H9 (cell line): ENCODE results near the gene DNAH12. TPM values are rescaled to one million over a fixed set of nuclear protein-coding genes. Genes with fewer than 3 reads are reported as not detected.

Source experiments
- DNase-seq: peaks from one replicate; pipeline ENCODE4 v3.0.0-alpha.2; 2017
- H2AFZ ChIP-seq: one replicate; pipeline ENCODE4 v1.6.1; 2013; ENCODE audit warnings: mild to moderate bottlenecking, low read length, control low read depth, moderate library complexity
- H2AK5ac ChIP-seq: 2 replicates; pipeline ENCODE4 v1.6.1; 2013; ENCODE audit warnings: low read length, control low read depth, mixed read lengths; ENCODE audit not compliant: insufficient read length
- H2BK120ac ChIP-seq: one replicate; pipeline ENCODE4 v1.6.1; 2013; ENCODE audit warnings: low read depth, mild to moderate bottlenecking, low read length, control low read depth, inconsistent platforms; ENCODE audit not compliant: poor library complexity, severe bottlenecking
- H2BK12ac ChIP-seq: 2 replicates; pipeline ENCODE4 v1.6.1; 2013; ENCODE audit warnings: low read length, control low read depth, mixed read lengths, low read depth; ENCODE audit not compliant: insufficient read length
- H2BK15ac ChIP-seq: 2 replicates; pipeline ENCODE4 v1.6.1; 2013; ENCODE audit warnings: low read depth, low read length, control low read depth
- H2BK20ac ChIP-seq: one replicate; pipeline ENCODE4 v1.6.1; 2013; ENCODE audit warnings: low read depth, mild to moderate bottlenecking, low read length, control low read depth, inconsistent platforms; ENCODE audit not compliant: poor library complexity, severe bottlenecking
- H2BK5ac ChIP-seq: 2 replicates; pipeline ENCODE4 v1.6.1; 2013; ENCODE audit warnings: low read length, control low read depth, mixed read lengths; ENCODE audit not compliant: insufficient read length
- H3K14ac ChIP-seq: 2 replicates; pipeline ENCODE4 v1.6.1; 2013; ENCODE audit warnings: low read length, control low read depth; ENCODE audit not compliant: insufficient read depth
- H3K18ac ChIP-seq: 2 replicates; pipeline ENCODE4 v1.6.1; 2013; ENCODE audit warnings: low read depth, mild to moderate bottlenecking, mixed read lengths, low read length, control low read depth; ENCODE audit not compliant: insufficient read length
- H3K23ac ChIP-seq: 2 replicates; pipeline ENCODE4 v1.6.1; 2013; ENCODE audit warnings: low read length, control low read depth, mixed read lengths, low read depth; ENCODE audit not compliant: insufficient read length
- H3K23me2 ChIP-seq: 2 replicates; pipeline ENCODE4 v1.6.1; 2013; ENCODE audit warnings: low read depth, mild to moderate bottlenecking, mixed read lengths, low read length, control low read depth; ENCODE audit not compliant: insufficient read length, poor library complexity, severe bottlenecking
- H3K27ac ChIP-seq: 2 replicates; pipeline ENCODE4 v1.5.1; 2013; ENCODE audit warnings: low read length, control low read depth, mixed read lengths, low read depth; ENCODE audit not compliant: insufficient read length
- H3K27me3 ChIP-seq: 2 replicates; pipeline ENCODE4 v1.6.1; 2013; ENCODE audit warnings: low read length, control low read depth, inconsistent platforms; ENCODE audit not compliant: insufficient read depth
- H3K4ac ChIP-seq: 2 replicates; pipeline ENCODE4 v1.6.1; 2013; ENCODE audit warnings: low read depth, mild to moderate bottlenecking, control low read depth, inconsistent platforms, low read length, moderate library complexity
- H3K4me1 ChIP-seq: 2 replicates; pipeline ENCODE4 v1.6.1; 2013; ENCODE audit warnings: low read length, control low read depth, inconsistent platforms; ENCODE audit not compliant: insufficient read depth
- H3K4me2 ChIP-seq: 2 replicates; pipeline ENCODE4 v1.6.1; 2013; ENCODE audit warnings: low read length, control low read depth, mixed read lengths; ENCODE audit not compliant: insufficient read length, insufficient read depth
- H3K56ac ChIP-seq: 2 replicates; pipeline ENCODE4 v1.6.1; 2013; ENCODE audit warnings: low read depth, mild to moderate bottlenecking, mixed read lengths, low read length, control low read depth; ENCODE audit not compliant: insufficient read length
- H3K79me1 ChIP-seq: 2 replicates; pipeline ENCODE4 v1.6.1; 2013; ENCODE audit warnings: low read depth, mild to moderate bottlenecking, moderate library complexity, low read length, control low read depth, inconsistent platforms; ENCODE audit not compliant: insufficient read depth, poor library complexity, severe bottlenecking
- H3K79me2 ChIP-seq: 2 replicates; pipeline ENCODE4 v1.6.1; 2013; ENCODE audit warnings: low read length, control low read depth, inconsistent platforms; ENCODE audit not compliant: insufficient read depth
- H3K9ac ChIP-seq: 2 replicates; pipeline ENCODE4 v1.6.1; 2013; ENCODE audit warnings: low read length, control low read depth, mixed read lengths; ENCODE audit not compliant: insufficient read length; ENCODE audit errors: extremely low read depth
- H3K9me3 ChIP-seq: one replicate; pipeline ENCODE4 v1.6.1; 2013; ENCODE audit warnings: low read depth, low read length, inconsistent platforms; ENCODE audit not compliant: control insufficient read depth
- H3T11ph ChIP-seq: one replicate; pipeline ENCODE4 v1.6.1; 2013; ENCODE audit warnings: mild to moderate bottlenecking, low read length, control low read depth, inconsistent platforms
- H4K20me1 ChIP-seq: one replicate; pipeline ENCODE4 v1.6.1; 2013; ENCODE audit not compliant: control insufficient read depth, insufficient read length, insufficient read depth
- H4K5ac ChIP-seq: 2 replicates; pipeline ENCODE4 v1.6.1; 2013; ENCODE audit warnings: low read depth, mild to moderate bottlenecking, mixed read lengths, low read length, control low read depth; ENCODE audit not compliant: insufficient read length
- H4K8ac ChIP-seq: replicated peaks from 2 replicates; pipeline ENCODE4 v1.6.1; 2013; ENCODE audit warnings: low read length, control low read depth, mixed read lengths, low read depth; ENCODE audit not compliant: insufficient read length
- H4K91ac ChIP-seq: 2 replicates; pipeline ENCODE4 v1.6.1; 2013; ENCODE audit warnings: low read depth, mild to moderate bottlenecking, moderate library complexity, mixed read lengths, low read length, control low read depth; ENCODE audit not compliant: insufficient read length
- H3K27ac Mint-ChIP-seq, 3 experiments: 2 replicates in 2 of 3; 3 replicates in 1 of 3; pipeline ENCODE4 v1.8.0; 2020 to 2021; ENCODE audit warnings: mixed read lengths in 3 of 3, mild to moderate bottlenecking in 1 of 3, moderate library complexity in 1 of 3
- H3K27me3 Mint-ChIP-seq: 2 replicates; pipeline ENCODE4 v1.8.0; 2021; ENCODE audit warnings: low read depth, mild to moderate bottlenecking, moderate library complexity, mixed read lengths
- H3K36me3 Mint-ChIP-seq, 3 experiments: 2 replicates in 2 of 3; 3 replicates in 1 of 3; pipeline ENCODE4 v1.8.0; 2020 to 2021; ENCODE audit warnings: low read depth in 3 of 3, mixed read lengths in 3 of 3; ENCODE audit not compliant: insufficient read depth in 1 of 3
- H3K4me1 Mint-ChIP-seq, 2 experiments: 2 replicates each; pipeline ENCODE4 v1.8.0; 2020; ENCODE audit warnings: mixed read lengths in 2 of 2
- H3K4me3 Mint-ChIP-seq, 2 experiments: 2 replicates in 1 of 2; 3 replicates in 1 of 2; pipeline ENCODE4 v1.8.0; 2020 to 2021; ENCODE audit warnings: mild to moderate bottlenecking in 2 of 2, mixed read lengths in 2 of 2, moderate library complexity in 1 of 2
- H3K9me3 Mint-ChIP-seq, 2 experiments: 2 replicates in 1 of 2; 3 replicates in 1 of 2; pipeline ENCODE4 v1.8.0; 2020; ENCODE audit warnings: mild to moderate bottlenecking in 2 of 2, mixed read lengths in 2 of 2, moderate library complexity in 1 of 2
- WGBS: extraction: QIAGEN DNeasy Blood & Tissue Kit; methylation state at CpG from one replicate; pipeline ENCODE4 v1.1.7; 2013; ENCODE audit warnings: missing lambda C conversion rate, low lambda C conversion rate, mixed read lengths; ENCODE audit not compliant: insufficient read length; ENCODE audit errors: extremely low coverage; 5-methylcytosine and 5-hydroxymethylcytosine counted together
- total RNA-seq: library from RNA; stranded (reverse); gene quantifications from 2 replicates; pipeline ENCODE4 v1.2.1, GENCODE V29; 2021
- TF ChIP-seq, protein P1 (sequence below): fragments of 200-600 bp; sonication (generic); conservative IDR thresholded peaks from 3 replicates; pipeline ENCODE4 v1.8.0; 2021; ENCODE audit warnings: antibody characterized with exemption, mild to moderate bottlenecking

Gene DNAH12
- total RNA-seq, 1 experiment from 2014 or later: not detected

- Mint-ChIP-seq H3K9me3 (no peaks in the 10 kb centered on the region), H3K4me1 (no peaks in the 10 kb centered on the region), H3K27me3 (peaks cover 3% of the 10 kb centered on the region), H3K4me3 (no peak overlapping the region), H3K27ac (no peak overlapping the region), H3K36me3 (no peaks in the 10 kb centered on the region)
- H4K91ac ChIP-seq: no peak overlapping the region
- TF ChIP-seq, protein P1, sequence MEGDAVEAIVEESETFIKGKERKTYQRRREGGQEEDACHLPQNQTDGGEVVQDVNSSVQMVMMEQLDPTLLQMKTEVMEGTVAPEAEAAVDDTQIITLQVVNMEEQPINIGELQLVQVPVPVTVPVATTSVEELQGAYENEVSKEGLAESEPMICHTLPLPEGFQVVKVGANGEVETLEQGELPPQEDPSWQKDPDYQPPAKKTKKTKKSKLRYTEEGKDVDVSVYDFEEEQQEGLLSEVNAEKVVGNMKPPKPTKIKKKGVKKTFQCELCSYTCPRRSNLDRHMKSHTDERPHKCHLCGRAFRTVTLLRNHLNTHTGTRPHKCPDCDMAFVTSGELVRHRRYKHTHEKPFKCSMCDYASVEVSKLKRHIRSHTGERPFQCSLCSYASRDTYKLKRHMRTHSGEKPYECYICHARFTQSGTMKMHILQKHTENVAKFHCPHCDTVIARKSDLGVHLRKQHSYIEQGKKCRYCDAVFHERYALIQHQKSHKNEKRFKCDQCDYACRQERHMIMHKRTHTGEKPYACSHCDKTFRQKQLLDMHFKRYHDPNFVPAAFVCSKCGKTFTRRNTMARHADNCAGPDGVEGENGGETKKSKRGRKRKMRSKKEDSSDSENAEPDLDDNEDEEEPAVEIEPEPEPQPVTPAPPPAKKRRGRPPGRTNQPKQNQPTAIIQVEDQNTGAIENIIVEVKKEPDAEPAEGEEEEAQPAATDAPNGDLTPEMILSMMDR: no peak
- WGBS: no CpG with 5 or more reads among the region's 4 CpGs
- H3K23ac ChIP-seq: no peak overlapping the region
- no peak overlapping the region for H3K4ac ChIP-seq
- no peaks in the 10 kb centered on the region for H3K9me3 ChIP-seq
- no peak overlapping the region for H3K4me2 ChIP-seq
- H3T11ph ChIP-seq: no peak overlapping the region
- no peak overlapping the region for H2BK12ac ChIP-seq
- H2AFZ ChIP-seq: no peak overlapping the region
- H3K27ac ChIP-seq: no peak overlapping the region
- H3K79me1 ChIP-seq: no peaks in the 10 kb centered on the region
- no peaks in the 10 kb centered on the region for H3K4me1 ChIP-seq
- no peak overlapping the region for H3K14ac ChIP-seq
- no peak overlapping the region for H3K18ac ChIP-seq
- H4K20me1 ChIP-seq: no peaks in the 10 kb centered on the region
- no peaks in the 10 kb centered on the region for H3K79me2 ChIP-seq
- no peak overlapping the region for H3K9ac ChIP-seq
- no peak overlapping the region for H2AK5ac ChIP-seq
- no peak overlapping the region for H3K56ac ChIP-seq
- H2BK5ac ChIP-seq: no peak overlapping the region
- H4K5ac ChIP-seq: no peak overlapping the region
- no peak for DNase-seq
- no peak overlapping the region for H2BK20ac ChIP-seq
- no peak overlapping the region for H2BK15ac ChIP-seq
- no peak overlapping the region for H4K8ac ChIP-seq
- no peaks in the 10 kb centered on the region; the same call in 1 of the 2 replicates for H3K27me3 ChIP-seq
- no peaks in the 10 kb centered on the region for H3K23me2 ChIP-seq
- H2BK120ac ChIP-seq: no peak overlapping the region
Observed at GRCh38 chr3:57292897-57293526, 251.1 kb downstream of the DNAH12 start.
